Mesenchymal stem cell (in vitro differentiated cells and primary cell): ENCODE data around the gene AFF1.

Experiments
- DNase-seq: peaks from one replicate; pipeline ENCODE4 v3.0.0-alpha.2; 2013
- H2AFZ ChIP-seq: one replicate; pipeline ENCODE4 v1.6.1; 2013; ENCODE audit warnings: low read depth, mild to moderate bottlenecking, control low read depth, inconsistent platforms, low read length, moderate library complexity
- H2AK5ac ChIP-seq: 2 replicates; pipeline ENCODE4 v1.6.1; 2013; ENCODE audit warnings: low read length, moderate library complexity, mild to moderate bottlenecking, inconsistent platforms; ENCODE audit not compliant: severe bottlenecking
- H2BK120ac ChIP-seq: one replicate; pipeline ENCODE4 v1.6.1; 2013; ENCODE audit warnings: low read depth, mild to moderate bottlenecking, inconsistent platforms, low read length, moderate library complexity
- H2BK12ac ChIP-seq, 2 experiments: one replicate each; pipeline ENCODE4 v1.6.1; 2013; ENCODE audit warnings: inconsistent platforms in 2 of 2, low read length in 2 of 2, mild to moderate bottlenecking in 2 of 2, moderate library complexity in 2 of 2, control low read depth in 1 of 2
- H2BK15ac ChIP-seq: one replicate; pipeline ENCODE4 v1.6.1; 2013; ENCODE audit warnings: mild to moderate bottlenecking, low read depth, inconsistent platforms; ENCODE audit not compliant: poor library complexity, severe bottlenecking
- H2BK5ac ChIP-seq: 2 replicates; pipeline ENCODE4 v1.6.1; 2013; ENCODE audit warnings: low read depth, mild to moderate bottlenecking, low read length, control low read depth, inconsistent platforms; ENCODE audit not compliant: poor library complexity, severe bottlenecking
- H3K14ac ChIP-seq, 2 experiments: one replicate each; pipeline ENCODE4 v1.6.1; 2013; ENCODE audit warnings: inconsistent platforms in 2 of 2, low read length in 2 of 2, control low read depth in 1 of 2, mild to moderate bottlenecking in 1 of 2, moderate library complexity in 1 of 2
- H3K18ac ChIP-seq, 2 experiments: one replicate each; pipeline ENCODE4 v1.6.1; 2013; ENCODE audit warnings: inconsistent platforms in 2 of 2, low read length in 2 of 2, control low read depth in 1 of 2, low read depth in 1 of 2, mild to moderate bottlenecking in 1 of 2
- H3K23ac ChIP-seq, 2 experiments: one replicate each; pipeline ENCODE4 v1.6.1; 2013; ENCODE audit warnings: inconsistent platforms in 2 of 2, low read length in 2 of 2, mild to moderate bottlenecking in 2 of 2, moderate library complexity in 2 of 2, control low read depth in 1 of 2
- H3K27ac ChIP-seq: 2 replicates; pipeline ENCODE4 v1.5.1; 2013; ENCODE audit warnings: mild to moderate bottlenecking, moderate library complexity, low read length, control low read depth, inconsistent platforms; ENCODE audit not compliant: poor library complexity, severe bottlenecking
- H3K27me3 ChIP-seq, 2 experiments: 2 replicates each; pipeline versions ENCODE4 v1.6.1 to v1.7.0; 2013; ENCODE audit warnings: low read length in 2 of 2, mild to moderate bottlenecking in 2 of 2, moderate library complexity in 2 of 2, control low read depth in 1 of 2, inconsistent platforms in 1 of 2; ENCODE audit not compliant: control insufficient read depth in 1 of 2, insufficient read depth in 1 of 2
- H3K36me3 ChIP-seq, 2 experiments: 2 replicates each; pipeline versions ENCODE4 v1.6.1 to v1.7.0; 2013; ENCODE audit warnings: low read length in 2 of 2, control low read depth in 1 of 2, inconsistent platforms in 1 of 2, low read depth in 1 of 2, mild to moderate bottlenecking in 1 of 2; ENCODE audit not compliant: insufficient read depth in 2 of 2, control insufficient read depth in 1 of 2
- H3K4ac ChIP-seq, 2 experiments: one replicate each; pipeline ENCODE4 v1.6.1; 2013; ENCODE audit warnings: inconsistent platforms in 2 of 2, low read length in 2 of 2, mild to moderate bottlenecking in 2 of 2, moderate library complexity in 2 of 2, control low read depth in 1 of 2, low read depth in 1 of 2
- H3K4me1 ChIP-seq: 2 replicates; pipeline ENCODE4 v1.6.1; 2013; ENCODE audit warnings: low read depth, low read length, control low read depth; ENCODE audit not compliant: control insufficient read depth, insufficient read depth
- H3K4me2 ChIP-seq: 2 replicates; pipeline ENCODE4 v1.6.1; 2013; ENCODE audit warnings: low read length, mild to moderate bottlenecking, inconsistent platforms; ENCODE audit not compliant: poor library complexity, severe bottlenecking
- H3K4me3 ChIP-seq, 2 experiments: 2 replicates each; pipeline versions ENCODE4 v1.5.1 to v1.7.0; 2013; ENCODE audit warnings: low read length in 2 of 2, mild to moderate bottlenecking in 2 of 2, control low read depth in 1 of 2, low read depth in 1 of 2; ENCODE audit not compliant: insufficient read depth in 1 of 2
- H3K79me1 ChIP-seq: replicated peaks from 2 replicates; pipeline ENCODE4 v1.6.1; 2013; ENCODE audit warnings: mild to moderate bottlenecking, control low read depth, low read length, inconsistent platforms; ENCODE audit not compliant: poor library complexity, severe bottlenecking
- H3K9ac ChIP-seq: 2 replicates; pipeline ENCODE4 v1.7.0; 2013; ENCODE audit warnings: mild to moderate bottlenecking, low read length, moderate library complexity
- H3K9me3 ChIP-seq: 2 replicates; pipeline ENCODE4 v1.7.0; 2013; ENCODE audit warnings: mild to moderate bottlenecking, low read length; ENCODE audit not compliant: control insufficient read depth
- H4K8ac ChIP-seq: one replicate; pipeline ENCODE4 v1.6.1; 2013; ENCODE audit warnings: inconsistent platforms, mild to moderate bottlenecking, low read length, moderate library complexity
- H4K91ac ChIP-seq: one replicate; pipeline ENCODE4 v1.6.1; 2013; ENCODE audit warnings: mild to moderate bottlenecking, low read length, inconsistent platforms
- WGBS: methylation state at CpG from one replicate; pipeline ENCODE4 v1.1.7; 2013; ENCODE audit warnings: mixed read lengths; 5-methylcytosine and 5-hydroxymethylcytosine counted together

The AFF1 gene

GRCh38 chr4:87105101-87105845 is 170.5 kb downstream of the AFF1 start:
- peaks cover 5% of the 10 kb centered on the region for H3K79me1 ChIP-seq
- no peak overlapping the region for H3K4me2 ChIP-seq
- no peak overlapping the region for H3K27ac ChIP-seq
- H2AFZ ChIP-seq, result no peak overlapping the region
- no peak overlapping the region for H2BK120ac ChIP-seq
- no peak overlapping the region for H3K4me3 ChIP-seq
- H3K14ac ChIP-seq, result no peak overlapping the region
- H4K91ac ChIP-seq, result no peak overlapping the region
- H3K4me1 ChIP-seq, result peaks cover 5% of the 10 kb centered on the region
- no peak overlapping the region for H2AK5ac ChIP-seq
- whole genome bisulfite sequencing, result 98% methylated on average over 4 of the region's 5 CpGs
- H2BK12ac ChIP-seq, result no peak overlapping the region
- no peaks in the 10 kb centered on the region for H3K9me3 ChIP-seq
- DNase-seq, result no peak
- H3K9ac ChIP-seq, result peak overlapping the region; percentile 92
- no peak overlapping the region for H4K8ac ChIP-seq
- no peak overlapping the region for H3K18ac ChIP-seq
- H3K27me3 ChIP-seq, result no peaks in the 10 kb centered on the region
- H2BK15ac ChIP-seq, result no peak overlapping the region
- H3K4ac ChIP-seq, result no peak overlapping the region
- H3K36me3 ChIP-seq, result peaks cover 0 to 21% of the 10 kb centered on the region in 2 experiments
- H2BK5ac ChIP-seq, result peak overlapping the region; percentile 58
- H3K23ac ChIP-seq, result no peak overlapping the region

- Histone ChIP-seq H3K9ac (peak overlapping the region; percentile 81), H3K4me3 (peak overlapping the region in 1 of 2 experiments; percentile 52), H3K4me1 (peaks cover 5% of the 10 kb centered on the region), H3K18ac (peak overlapping the region in 1 of 2 experiments; percentile 52), H4K91ac (no peak overlapping the region), H3K27ac (peak overlapping the region; percentile 76), H3K36me3 (peaks cover 0 to 29% of the 10 kb centered on the region in 2 experiments), H3K4me2 (peak overlapping the region; percentile 31), H2BK15ac (no peak overlapping the region), H3K14ac (no peak overlapping the region), H3K27me3 (no peaks in the 10 kb centered on the region), H2AFZ (no peak overlapping the region), H2AK5ac (peak overlapping the region; percentile 10), H3K23ac (no peak overlapping the region), H4K8ac (no peak overlapping the region), H3K9me3 (no peaks in the 10 kb centered on the region), H3K4ac (no peak overlapping the region), H3K79me1 (peaks cover 12% of the 10 kb centered on the region), H2BK120ac (no peak overlapping the region), H2BK12ac (no peak overlapping the region), H2BK5ac (peak overlapping the region; percentile 22)
- peak; percentile 92 for DNase-seq
- WGBS, result 0% methylated on average over 5 of the region's 5 CpGs
These were observed 173.3 kb downstream of the AFF1 start for GRCh38 chr4:87108142-87108546.

- no peak overlapping the region for H3K4ac ChIP-seq
- H2BK12ac ChIP-seq, result no peak overlapping the region
- H4K91ac ChIP-seq, result no peak overlapping the region
- no peak overlapping the region for H2BK120ac ChIP-seq
- no peaks in the 10 kb centered on the region for H3K27me3 ChIP-seq
- H4K8ac ChIP-seq, result no peak overlapping the region
- no peaks in the 10 kb centered on the region for H3K9me3 ChIP-seq
- H2AFZ ChIP-seq, result no peak overlapping the region
- no peak overlapping the region for H3K4me2 ChIP-seq
- H3K4me3 ChIP-seq, result peak overlapping the region in 1 of 2 experiments; percentile 9
- peak overlapping the region; percentile 81 for H3K9ac ChIP-seq
- H3K23ac ChIP-seq, result no peak overlapping the region
- peaks cover 0 to 34% of the 10 kb centered on the region in 2 experiments for H3K36me3 ChIP-seq
- H2BK15ac ChIP-seq, result no peak overlapping the region
- H3K4me1 ChIP-seq, result peaks cover 2% of the 10 kb centered on the region
- H2BK5ac ChIP-seq, result no peak overlapping the region
- no peak overlapping the region for H3K14ac ChIP-seq
- WGBS, result 100% methylated on average over 3 of the region's 3 CpGs
- no peak overlapping the region for H2AK5ac ChIP-seq
- no peak for DNase-seq
- H3K79me1 ChIP-seq, result peaks cover 15% of the 10 kb centered on the region
- H3K27ac ChIP-seq, result peak overlapping the region; percentile 17
- H3K18ac ChIP-seq, result no peak overlapping the region
These were observed 174.3 kb downstream of the AFF1 start for GRCh38 chr4:87109121-87109520.

GRCh38 chr4:87109945-87110344 is 175.1 kb downstream of the AFF1 start:
- no peak for DNase-seq
- no peak overlapping the region for H4K8ac ChIP-seq
- no peak overlapping the region for H3K18ac ChIP-seq
- peak overlapping the region; percentile 81 for H3K9ac ChIP-seq
- peaks cover 20% of the 10 kb centered on the region for H3K79me1 ChIP-seq
- no peak overlapping the region for H4K91ac ChIP-seq
- no peak overlapping the region for H3K4me3 ChIP-seq
- no peak overlapping the region for H2AK5ac ChIP-seq
- no peak overlapping the region for H2BK15ac ChIP-seq
- H3K4me1 ChIP-seq, result peaks cover 3% of the 10 kb centered on the region
- H2BK12ac ChIP-seq, result no peak overlapping the region
- H3K4ac ChIP-seq, result no peak overlapping the region
- H3K4me2 ChIP-seq, result no peak overlapping the region
- H3K27ac ChIP-seq, result no peak overlapping the region
- H3K14ac ChIP-seq, result no peak overlapping the region
- WGBS, result no CpG with 5 or more reads among the region's 1 CpG
- H3K27me3 ChIP-seq, result no peaks in the 10 kb centered on the region
- H2BK5ac ChIP-seq, result no peak overlapping the region
- H2BK120ac ChIP-seq, result no peak overlapping the region
- peaks cover 8 to 39% of the 10 kb centered on the region in 2 experiments for H3K36me3 ChIP-seq
- no peaks in the 10 kb centered on the region for H3K9me3 ChIP-seq
- H2AFZ ChIP-seq, result no peak overlapping the region
- no peak overlapping the region for H3K23ac ChIP-seq
